Progenitor cell of endocrine pancreas (in vitro differentiated cells): ENCODE measurements around the gene TLR3. TPM values are rescaled to one million over a fixed set of nuclear protein-coding genes. Genes with fewer than 3 reads are reported as not detected.
A peak's percentile ranks its signal among the peaks of the same experiment; 100 is the strongest.

ENCODE experiments used
- DNase-seq: peaks from one replicate; pipeline ENCODE4 v3.0.0; 2021; ENCODE audit warnings: low spot score; ENCODE audit not compliant: unreplicated experiment
- H3K27ac Mint-ChIP-seq: 2 replicates; pipeline ENCODE4 v1.8.0; 2021; ENCODE audit warnings: mild to moderate bottlenecking, moderate library complexity, mixed read lengths
- H3K27me3 Mint-ChIP-seq: 2 replicates; pipeline ENCODE4 v1.8.0; 2021; ENCODE audit warnings: mixed read lengths
- H3K36me3 Mint-ChIP-seq: 2 replicates; pipeline ENCODE4 v1.8.0; 2022; ENCODE audit warnings: mixed read lengths; ENCODE audit not compliant: insufficient read depth
- H3K4me1 Mint-ChIP-seq: 2 replicates; pipeline ENCODE4 v1.8.0; 2021; ENCODE audit warnings: low read depth, mixed read lengths
- H3K4me3 Mint-ChIP-seq: 2 replicates; pipeline ENCODE4 v1.8.0; 2021; ENCODE audit warnings: low read depth, mild to moderate bottlenecking, moderate library complexity, mixed read lengths
- H3K9me3 Mint-ChIP-seq: 2 replicates; pipeline ENCODE4 v1.8.0; 2021; ENCODE audit warnings: low read depth, mixed read lengths
- CTCF ChIP-seq: fragments of 200-600 bp; sonication (generic); IDR thresholded peaks from one replicate; pipeline ENCODE4 v1.5.0; 2021; ENCODE audit warnings: antibody characterized with exemption, mild to moderate bottlenecking; ENCODE audit not compliant: unreplicated experiment
- total RNA-seq: library from RNA; stranded (reverse); gene quantifications from 2 replicates; pipeline ENCODE4 v1.2.1, GENCODE V29; 2021

TLR3 gene
- total RNA-seq, 1 donor from 2014 or later: not detected

DNA sequence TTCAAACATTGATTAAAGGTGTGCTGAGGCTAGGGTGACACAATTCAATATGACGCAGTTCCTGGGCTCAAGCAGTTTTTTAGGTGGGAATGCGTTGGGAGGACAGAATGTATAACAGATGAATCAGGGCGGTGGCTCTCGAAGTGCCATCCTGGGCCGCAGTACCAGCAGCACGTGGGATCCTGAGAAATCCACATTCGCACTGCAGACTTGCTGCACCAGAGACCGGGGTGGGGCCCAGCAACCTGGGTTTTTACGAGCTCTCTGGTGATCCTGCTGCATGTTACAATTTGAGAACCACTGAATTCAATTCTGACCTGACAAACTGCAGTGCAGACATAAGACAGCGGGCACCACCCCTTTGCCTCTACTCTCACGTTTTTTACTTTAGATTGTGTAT lies 65.9 kb downstream of the TLR3 start:
- DNase-seq: no peak
- peaks cover 22% of the 10 kb centered on the region for H3K4me1 Mint-ChIP-seq
- no peaks in the 10 kb centered on the region for H3K36me3 Mint-ChIP-seq
- no peak for TF ChIP-seq CTCF
- peaks cover 9% of the 10 kb centered on the region for H3K27me3 Mint-ChIP-seq
- H3K9me3 Mint-ChIP-seq: no peaks in the 10 kb centered on the region
- no peak overlapping the region for H3K27ac Mint-ChIP-seq
- H3K4me3 Mint-ChIP-seq: no peak overlapping the region

- no peak for DNase-seq
Measured at GRCh38 chr4:186137196-186137794, 68.3 kb downstream of the TLR3 start.

More at GRCh38 chr4:186137196-186137794, 68.3 kb downstream of the TLR3 start:
- Mint-ChIP-seq H3K27ac (no peak overlapping the region), H3K27me3 (peaks cover 17% of the 10 kb centered on the region), H3K4me3 (no peak overlapping the region), H3K36me3 (no peaks in the 10 kb centered on the region), H3K9me3 (no peaks in the 10 kb centered on the region), H3K4me1 (peaks cover 10% of the 10 kb centered on the region)
- TF ChIP-seq CTCF: peak; percentile 70

Other genes with a start within 250 kb of the TLR3 start
- 12.0 and 13.5 TPM in 2 replicates for gene FAM149A, start 35.5 kb downstream of the TLR3 start, total RNA-seq
- 6.0 and 6.2 TPM in 2 replicates for gene CYP4V2, start 122.4 kb downstream of the TLR3 start, total RNA-seq
- gene KLKB1, start 158.4 kb downstream of the TLR3 start, total RNA-seq: not detected in 2 replicates
- gene F11, start 197.0 kb downstream of the TLR3 start, total RNA-seq: 0.51 and 0.53 TPM in 2 replicates